HFFc6 (cell line): Measurements from ENCODE around the gene IL2RG. TPM values are rescaled to one million over a fixed set of nuclear protein-coding genes. Genes with fewer than 3 reads are reported as not detected.

ENCODE experiments used
- DNase-seq: peaks from one replicate; pipeline ENCODE4 v3.0.0-alpha.2; 2018
- H3K27ac Mint-ChIP-seq: 2 replicates; pipeline ENCODE4 v1.8.0; 2020; ENCODE audit warnings: mild to moderate bottlenecking, mixed read lengths
- H3K27me3 Mint-ChIP-seq: 2 replicates; pipeline ENCODE4 v1.8.0; 2021; ENCODE audit warnings: mild to moderate bottlenecking, moderate library complexity, mixed read lengths; ENCODE audit not compliant: insufficient read depth
- H3K36me3 Mint-ChIP-seq: 2 replicates; pipeline ENCODE4 v1.8.0; 2021; ENCODE audit warnings: low read depth, mixed read lengths
- H3K4me1 Mint-ChIP-seq: 2 replicates; pipeline ENCODE4 v1.8.0; 2020; ENCODE audit warnings: low read depth, mixed read lengths
- H3K4me3 Mint-ChIP-seq: 2 replicates; pipeline ENCODE4 v1.8.0; 2020; ENCODE audit warnings: mild to moderate bottlenecking, moderate library complexity, mixed read lengths
- H3K9me3 Mint-ChIP-seq: 2 replicates; pipeline ENCODE4 v1.8.0; 2020; ENCODE audit warnings: mild to moderate bottlenecking, mixed read lengths
- CTCF ChIP-seq: fragments of 200-600 bp; sonication (generic); IDR thresholded peaks from 2 replicates; pipeline ENCODE4 v1.5.0; 2021; ENCODE audit warnings: antibody characterized with exemption, mild to moderate bottlenecking
- total RNA-seq, 6 experiments: library from RNA; stranded (reverse); fragmentation: NEBNext Ultra II Directional; extraction: Animal tissue kit (Norgen Biotek cat#: 25700); gene quantifications; 2 replicates in 1 of 6; 3 replicates in 5 of 6; pipeline ENCODE4 v1.2.3, GENCODE V29; 2021

The IL2RG gene
- total RNA-seq, 6 experiments from 2014 or later, result 0.37 to 0.43 TPM; not detected in 4

- Mint-ChIP-seq H3K27ac (no peak overlapping the region), H3K4me1 (no peaks in the 10 kb centered on the region)
These were observed 42.8 kb upstream of the IL2RG start for GRCh38 chrX:71154196-71154595.

GRCh38 chrX:71151366-71151765, 40.0 kb upstream of the IL2RG start:
- TF ChIP-seq CTCF, result no peak
- Mint-ChIP-seq H3K27me3 (peaks cover 5% of the 10 kb centered on the region; the same call in 1 of the 2 replicates), H3K27ac (no peak overlapping the region), H3K4me1 (peaks cover 8% of the 10 kb centered on the region), H3K36me3 (no peaks in the 10 kb centered on the region), H3K9me3 (no peaks in the 10 kb centered on the region), H3K4me3 (no peak overlapping the region)
- no peak for DNase-seq

More at GRCh38 chrX:71154196-71154595, 42.8 kb upstream of the IL2RG start:
- Mint-ChIP-seq H3K27me3 (peaks cover 5% of the 10 kb centered on the region; the same call in 1 of the 2 replicates), H3K36me3 (no peaks in the 10 kb centered on the region), H3K4me3 (no peak overlapping the region), H3K9me3 (no peaks in the 10 kb centered on the region)
- no peak for DNase-seq
- TF ChIP-seq CTCF, result no peak

GRCh38 chrX:71148278-71148663, 36.9 kb upstream of the IL2RG start:
- no peak for TF ChIP-seq CTCF
- peaks cover 19% of the 10 kb centered on the region for H3K4me1 Mint-ChIP-seq
- DNase-seq, result no peak
- no peak overlapping the region for H3K27ac Mint-ChIP-seq
- peaks cover 2% of the 10 kb centered on the region for H3K27me3 Mint-ChIP-seq
- H3K9me3 Mint-ChIP-seq, result no peaks in the 10 kb centered on the region
- no peak overlapping the region for H3K4me3 Mint-ChIP-seq
- H3K36me3 Mint-ChIP-seq, result no peaks in the 10 kb centered on the region; the same call in 1 of the 2 replicates

- peaks cover 19% of the 10 kb centered on the region for H3K4me1 Mint-ChIP-seq
- no peak overlapping the region for H3K27ac Mint-ChIP-seq
- H3K9me3 Mint-ChIP-seq, result no peaks in the 10 kb centered on the region
- H3K27me3 Mint-ChIP-seq, result peaks cover 2% of the 10 kb centered on the region
- no peaks in the 10 kb centered on the region; the same call in 1 of the 2 replicates for H3K36me3 Mint-ChIP-seq
- DNase-seq, result no peak
- TF ChIP-seq CTCF, result no peak; the same call in 1 of the 2 replicates
- no peak overlapping the region for H3K4me3 Mint-ChIP-seq
These were observed 36.3 kb upstream of the IL2RG start for GRCh38 chrX:71147496-71148277.

GRCh38 chrX:71144651-71145050, 33.3 kb upstream of the IL2RG start, which contains the start of gene NLGN3:
TSS of gene NLGN3 (plus strand) at chrX:71144841. CDS start at chrX:71147750, 2,909 bp downstream.
- Mint-ChIP-seq H3K4me1 (peaks cover 19% of the 10 kb centered on the region), H3K4me3 (0 out of 2 replicates have a peak within 1 kb of the TSS, but pooled peaks have one; percentile 84), H3K27me3 (peaks cover 2% of the 10 kb centered on the region; the same call in 1 of the 2 replicates), H3K9me3 (no peaks in the 10 kb centered on the region), H3K27ac (no peak within 1 kb of the TSS; the same call in 1 of the 2 replicates), H3K36me3 (no peaks in the 10 kb centered on the region; the same call in 1 of the 2 replicates)
- no peak for DNase-seq
- TF ChIP-seq CTCF, result no peak
